IMR-90 (cell line): ENCODE data around the gene SPAG8.

ENCODE experiments used
- CEBPB ChIP-seq: IDR thresholded peaks from 2 replicates; pipeline ENCODE4 v1.6.1; 2012; ENCODE audit warnings: low read depth, low read length, improper control_type of control experiment
- CHD1 ChIP-seq: IDR thresholded peaks from 2 replicates; pipeline ENCODE4 v1.6.1; 2012; ENCODE audit warnings: low read depth, low read length, improper control_type of control experiment
- CTCF ChIP-seq: conservative IDR thresholded peaks from 2 replicates; pipeline ENCODE4 v1.5.1; 2012; ENCODE audit warnings: mild to moderate bottlenecking, low read depth, low read length, improper control_type of control experiment
- MAFK ChIP-seq: IDR thresholded peaks from 2 replicates; pipeline ENCODE4 v1.6.1; 2012; ENCODE audit warnings: low read depth, low read length, improper control_type of control experiment
- MAZ ChIP-seq: IDR thresholded peaks from 2 replicates; pipeline ENCODE4 v1.6.1; 2012; ENCODE audit warnings: low read depth, mild to moderate bottlenecking, low read length, improper control_type of control experiment, moderate library complexity, borderline replicate concordance
- NFE2L2 ChIP-seq: fragments of 150-350 bp; IDR thresholded peaks from 2 replicates; pipeline ENCODE4 v1.6.1; 2016; ENCODE audit warnings: low read depth, mild to moderate bottlenecking, low read length
- POLR2A ChIP-seq: IDR thresholded peaks from 2 replicates; pipeline ENCODE4 v1.6.1; 2012; ENCODE audit warnings: mild to moderate bottlenecking, low read depth, low read length
- RAD21 ChIP-seq: IDR thresholded peaks from 2 replicates; pipeline ENCODE4 v1.6.1; 2012; ENCODE audit warnings: low read length, improper control_type of control experiment
- RCOR1 ChIP-seq: IDR thresholded peaks from 2 replicates; pipeline ENCODE4 v1.6.1; 2012; ENCODE audit warnings: mild to moderate bottlenecking, low read length, improper control_type of control experiment; ENCODE audit not compliant: insufficient replicate concordance
- RFX5 ChIP-seq: IDR thresholded peaks from 2 replicates; pipeline ENCODE4 v1.8.0; 2012; ENCODE audit warnings: low read depth, mild to moderate bottlenecking, low read length, moderate library complexity
- SMC3 ChIP-seq: fragments of 150-350 bp; IDR thresholded peaks from 2 replicates; pipeline ENCODE4 v1.6.1; 2016; ENCODE audit warnings: low read depth, mild to moderate bottlenecking, antibody characterized with exemption, low read length, moderate library complexity
- USF2 ChIP-seq: fragments of 150-350 bp; IDR thresholded peaks from 2 replicates; pipeline ENCODE4 v1.6.1; 2017; ENCODE audit warnings: mild to moderate bottlenecking, antibody characterized with exemption, low read length, low read depth

- TF ChIP-seq RCOR1 (no peak), CTCF (no peak), CHD1 (no peak), MAZ (no peak), RFX5 (no peak), POLR2A (no peak), RAD21 (no peak), NFE2L2 (no peak), SMC3 (no peak), MAFK (no peak), CEBPB (no peak), USF2 (no peak)
These were observed 24.5 kb upstream of the SPAG8 start for GRCh38 chr9:35836595-35836994.
